Endothelial cell of umbilical vein (primary cell): ENCODE results near the gene F2. TPM values are rescaled to one million over a fixed set of nuclear protein-coding genes. Genes with fewer than 3 reads are reported as not detected.

ENCODE experiments used
- BruUV-seq: library from RNA; stranded (reverse); fragments of 400-500 nt; replicated peaks from 2 replicates; lab custom pipeline; 2021; lab: Mats Ljungman, UMichigan
- CTCF ChIA-PET: fragments of 300-600, 350-600 bp; sonication (Branson Sonifier 250); formaldehyde crosslinking; loops from one replicate; lab custom pipeline; 2021; ENCODE audit warnings: antibody characterized with exemption, inconsistent platforms; lab: Charles Lee
- POLR2A ChIA-PET: fragments of 300-600, 350-600 bp; sonication (Branson Sonifier 250); formaldehyde crosslinking; loops from one replicate; lab custom pipeline; 2021; ENCODE audit warnings: antibody characterized with exemption, inconsistent platforms; lab: Charles Lee
- DNase-seq: peaks from one replicate; pipeline ENCODE4 v3.0.0-alpha.2; 2011; ENCODE audit warnings: low read depth, low spot score
- FAIRE-seq: peaks from 2 replicates; lab custom pipeline; 2011; peaks lifted over from hg19 to GRCh38; lab: Jason Lieb, UNC
- H2AFZ ChIP-seq: 2 replicates; pipeline ENCODE4 v1.6.0; 2012; ENCODE audit warnings: low read depth, low read length, control low read depth, inconsistent platforms
- H3K27ac ChIP-seq: 2 replicates; pipeline ENCODE4 v1.5.1; 2011; ENCODE audit warnings: low read depth, mild to moderate bottlenecking, control low read depth, low read length, moderate library complexity; ENCODE audit not compliant: insufficient read depth
- H3K27me3 ChIP-seq, 2 experiments: 2 replicates each; pipeline versions ENCODE4 v1.6.0 to v1.6.1; 2011; ENCODE audit warnings: low read length in 2 of 2, mixed read lengths in 1 of 2; ENCODE audit not compliant: control insufficient read depth in 2 of 2, insufficient read depth in 2 of 2
- H3K36me3 ChIP-seq, 2 experiments: 2 replicates in 1 of 2; 3 replicates in 1 of 2; pipeline ENCODE4 v1.5.1; 2011; ENCODE audit warnings: low read length in 2 of 2, mild to moderate bottlenecking in 1 of 2, moderate library complexity in 1 of 2; ENCODE audit not compliant: control insufficient read depth in 2 of 2, insufficient read depth in 2 of 2; ENCODE audit errors: extremely low read depth in 1 of 2
- H3K4me1 ChIP-seq: 3 replicates; pipeline ENCODE4 v1.5.1; 2011; ENCODE audit warnings: mild to moderate bottlenecking, low read length; ENCODE audit not compliant: control insufficient read depth, insufficient read depth; ENCODE audit errors: extremely low read depth
- H3K4me2 ChIP-seq: 2 replicates; pipeline ENCODE4 v1.6.1; 2011; ENCODE audit warnings: low read length, control low read depth, mixed read lengths; ENCODE audit not compliant: insufficient read depth
- H3K4me3 ChIP-seq, 3 experiments: fragments of 200-600 bp in 1 of 3; sonication (generic), shearing (Covaris generic) in 1 of 3; replicated peaks in 1 of 3; 2 replicates each; pipeline ENCODE4 v1.5.1; 2011 to 2016; ENCODE audit warnings: control low read depth in 3 of 3, low read length in 3 of 3, mild to moderate bottlenecking in 2 of 3, inconsistent platforms in 1 of 3, low read depth in 1 of 3, moderate library complexity in 1 of 3; ENCODE audit not compliant: insufficient read depth in 1 of 3
- H3K79me2 ChIP-seq: 2 replicates; pipeline ENCODE4 v1.6.0; 2012; ENCODE audit warnings: low read length, inconsistent platforms; ENCODE audit not compliant: control insufficient read depth, insufficient read depth
- H3K9ac ChIP-seq: replicated peaks from 2 replicates; pipeline ENCODE3; 2011; ENCODE audit warnings: low read length, control low read depth; ENCODE audit not compliant: insufficient read depth; ENCODE audit errors: extremely low read depth
- H3K9me1 ChIP-seq: replicated peaks from 3 replicates; pipeline ENCODE4 v1.6.0; 2011; ENCODE audit warnings: mild to moderate bottlenecking, low read length; ENCODE audit not compliant: control insufficient read depth, insufficient read depth; ENCODE audit errors: extremely low read depth
- H3K9me3 ChIP-seq: replicated peaks from 2 replicates; pipeline ENCODE4 v1.5.1; 2012; ENCODE audit warnings: low read length, inconsistent platforms; ENCODE audit not compliant: control insufficient read depth, insufficient read depth
- H4K20me1 ChIP-seq: replicated peaks from 2 replicates; pipeline ENCODE3; 2011; ENCODE audit warnings: mild to moderate bottlenecking, low read length; ENCODE audit not compliant: control insufficient read depth, insufficient read depth; ENCODE audit errors: extremely low read depth
- CTCF ChIP-seq, 2 donors: IDR thresholded peaks; 1 replicate in 1 of 2; 2 replicates in 1 of 2; pipeline ENCODE4 v1.5.1; 2011; ENCODE audit warnings: low read length in 2 of 2, mild to moderate bottlenecking in 2 of 2, moderate library complexity in 2 of 2, control low read depth in 1 of 2, inconsistent platforms in 1 of 2, low read depth in 1 of 2; ENCODE audit not compliant: insufficient read depth in 1 of 2; ENCODE audit errors: extremely low read depth in 1 of 2
- EZH2 ChIP-seq: IDR thresholded peaks from 2 replicates; pipeline ENCODE4 v1.6.1; 2012; ENCODE audit warnings: borderline replicate concordance, low read depth, mild to moderate bottlenecking, moderate library complexity, low read length, inconsistent platforms; ENCODE audit not compliant: severe bottlenecking
- FOS ChIP-seq: IDR thresholded peaks from 2 replicates; pipeline ENCODE4 v1.6.1; 2011; ENCODE audit warnings: mild to moderate bottlenecking, low read length, moderate library complexity, borderline replicate concordance; ENCODE audit not compliant: insufficient read depth
- GATA2 ChIP-seq: IDR thresholded peaks from 2 replicates; pipeline ENCODE4 v1.7.0; 2011; ENCODE audit warnings: low read depth, mild to moderate bottlenecking, moderate library complexity, mixed read lengths, low read length; ENCODE audit not compliant: insufficient read length, insufficient read depth
- JUN ChIP-seq: IDR thresholded peaks from 2 replicates; pipeline ENCODE4 v1.6.1; 2011; ENCODE audit warnings: borderline replicate concordance, low read depth; ENCODE audit not compliant: insufficient read length, insufficient read depth
- MAX ChIP-seq: IDR thresholded peaks from 2 replicates; pipeline ENCODE4 v1.6.1; 2011; ENCODE audit not compliant: insufficient read depth, insufficient read length
- MYC ChIP-seq: IDR thresholded peaks from one replicate; pipeline ENCODE4 v1.6.1; 2011; ENCODE audit warnings: mild to moderate bottlenecking, low read depth, low read length
- POLR2A ChIP-seq: IDR thresholded peaks from 2 replicates; pipeline ENCODE4 v1.6.1; 2012; ENCODE audit warnings: low read depth, mild to moderate bottlenecking, control low read depth, low read length
- POLR2AphosphoS5 ChIP-seq: IDR thresholded peaks from 2 replicates; pipeline ENCODE4 v1.6.1; 2012; ENCODE audit warnings: low read depth, mild to moderate bottlenecking, control low read depth, low read length, moderate library complexity; ENCODE audit not compliant: insufficient read depth
- dilution Hi-C: fragments of 300-500 bp; cut with MboI; formaldehyde crosslinking; loops from one replicate; pipeline ENCODE4 v1.15.0; 2019; ENCODE audit warnings: low sequenced_read_pairs; ENCODE audit not compliant: extremely low pct_ligation_motif_present
- intact Hi-C: fragments of 100-400 bp; cut with micrococcal nuclease; formaldehyde crosslinking; loops from one replicate; pipeline ENCODE4 v1.10.0; 2022
- polyA plus RNA-seq, 4 experiments: library from polyadenylated mRNA; depleted of rRNA in 3 of 4; stranded (reverse) in 3 of 4; unstranded in 1 of 4; fragments of >200 nt; gene quantifications; 2 replicates each; pipeline versions ENCODE4 v1.2.1 to v1.2.3, GENCODE V29; 2011 to 2012; ENCODE audit warnings: missing spikeins in 1 of 4
- total RNA-seq: library from RNA; stranded (reverse); gene quantifications from 2 replicates; pipeline ENCODE4 v1.2.3, GENCODE V29; 2021

F2 gene
- total and polyA plus RNA-seq, 2 donors (not counting 3 experiments of a cell fraction or from before 2014, with no cell fraction given): 0.04 TPM; not detected in 1

DNA sequence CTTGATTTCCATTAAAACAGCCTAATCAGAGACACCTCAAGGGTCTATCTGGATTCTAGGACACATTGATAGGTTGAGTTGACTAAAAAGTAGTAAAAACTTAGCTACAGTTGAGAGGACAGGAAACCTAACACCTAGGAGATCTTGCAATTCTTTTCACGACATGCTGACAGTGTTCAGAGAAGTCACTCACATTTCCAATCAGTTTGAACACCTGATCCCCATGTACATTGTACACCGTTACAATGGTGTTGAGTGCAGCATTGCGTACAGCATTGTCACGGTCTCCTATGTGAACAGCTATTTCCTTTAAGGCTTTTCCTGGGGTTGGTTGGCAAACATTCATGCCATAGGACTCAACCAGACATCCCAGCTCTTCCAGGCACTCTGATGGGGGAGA, 42.8 kb downstream of the F2 start:
- Histone ChIP-seq H3K27me3 (no peaks in the 10 kb centered on the region), H3K9me1 (no peaks in the 10 kb centered on the region), H3K9ac (no peak overlapping the region), H3K4me2 (no peak overlapping the region), H3K4me1 (no peaks in the 10 kb centered on the region), H3K79me2 (no peaks in the 10 kb centered on the region), H3K27ac (no peak overlapping the region), H3K9me3 (no peaks in the 10 kb centered on the region), H4K20me1 (no peaks in the 10 kb centered on the region), H3K36me3 (peaks cover 15 to 40% of the 10 kb centered on the region in 2 experiments), H2AFZ (no peak overlapping the region), H3K4me3 (no peak overlapping the region)
- dilution Hi-C loops (no loop called here), intact Hi-C loops (no loop called here)
- ChIA-PET POLR2A (no interaction called here), CTCF (interaction anchor here (1.0 to 1.5 kb wide), 3 partner anchors 9 to 379 kb away, joined by 3 to 6 read pairs (median 3); no protein-coding TSS in a partner anchor)
- DNase-seq (no peak), FAIRE-seq (no peak)
- BruUV-seq: no TSS peak
- no peak for TF ChIP-seq EZH2
- TF ChIP-seq MAX: no peak
- no peak for TF ChIP-seq POLR2A
- no peak for TF ChIP-seq FOS
- no peak for TF ChIP-seq MYC
- TF ChIP-seq JUN: no peak
- no peak for TF ChIP-seq CTCF (IDR thresholded peaks at IDR 0.05; ENCODE audit: extremely low read depth in 1 of 2, insufficient read depth in 1 of 2, low read depth in 1 of 2, low read length in 2 of 2)
- TF ChIP-seq GATA2: no peak
- no peak for TF ChIP-seq POLR2AphosphoS5
